C4-2B (cell line): ENCODE measurements around the gene ITPR2.
A peak's percentile ranks its signal among the peaks of the same experiment; 100 is the strongest.

Experiments
- H3K27ac ChIP-seq: fragments of 450-650 bp; 2 replicates; pipeline ENCODE4 v1.5.1; 2017
- ZFX ChIP-seq: fragments of 450-650 bp; IDR thresholded peaks from 2 replicates; pipeline ENCODE4 v1.6.1; 2017
- TF ChIP-seq, protein P1 (sequence below): fragments of 450-650 bp; conservative IDR thresholded peaks from 2 replicates; pipeline ENCODE4 v1.5.1; 2017; ENCODE audit warnings: mild to moderate bottlenecking

Gene ITPR2

GRCh38 chr12:26705851-26706250 is 127.1 kb downstream of the ITPR2 start:
- no peak overlapping the region for H3K27ac ChIP-seq
- TF ChIP-seq ZFX, result no peak
- TF ChIP-seq, protein P1, sequence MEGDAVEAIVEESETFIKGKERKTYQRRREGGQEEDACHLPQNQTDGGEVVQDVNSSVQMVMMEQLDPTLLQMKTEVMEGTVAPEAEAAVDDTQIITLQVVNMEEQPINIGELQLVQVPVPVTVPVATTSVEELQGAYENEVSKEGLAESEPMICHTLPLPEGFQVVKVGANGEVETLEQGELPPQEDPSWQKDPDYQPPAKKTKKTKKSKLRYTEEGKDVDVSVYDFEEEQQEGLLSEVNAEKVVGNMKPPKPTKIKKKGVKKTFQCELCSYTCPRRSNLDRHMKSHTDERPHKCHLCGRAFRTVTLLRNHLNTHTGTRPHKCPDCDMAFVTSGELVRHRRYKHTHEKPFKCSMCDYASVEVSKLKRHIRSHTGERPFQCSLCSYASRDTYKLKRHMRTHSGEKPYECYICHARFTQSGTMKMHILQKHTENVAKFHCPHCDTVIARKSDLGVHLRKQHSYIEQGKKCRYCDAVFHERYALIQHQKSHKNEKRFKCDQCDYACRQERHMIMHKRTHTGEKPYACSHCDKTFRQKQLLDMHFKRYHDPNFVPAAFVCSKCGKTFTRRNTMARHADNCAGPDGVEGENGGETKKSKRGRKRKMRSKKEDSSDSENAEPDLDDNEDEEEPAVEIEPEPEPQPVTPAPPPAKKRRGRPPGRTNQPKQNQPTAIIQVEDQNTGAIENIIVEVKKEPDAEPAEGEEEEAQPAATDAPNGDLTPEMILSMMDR, result no peak

- TF ChIP-seq, protein P1, result no peak
- TF ChIP-seq ZFX, result no peak
- no peak overlapping the region; the same call in 1 of the 2 replicates for H3K27ac ChIP-seq
Measured at GRCh38 chr12:26704684-26705460, 128.1 kb downstream of the ITPR2 start.

- no peak for TF ChIP-seq ZFX
- TF ChIP-seq, protein P1, result no peak
- H3K27ac ChIP-seq, result no peak overlapping the region
Measured at GRCh38 chr12:26704214-26704613, 128.8 kb downstream of the ITPR2 start.

GRCh38 chr12:26702741-26703140 is 130.3 kb downstream of the ITPR2 start:
- TF ChIP-seq, protein P1, result no peak
- TF ChIP-seq ZFX, result no peak
- no peak overlapping the region for H3K27ac ChIP-seq

- TF ChIP-seq, protein P1, result peak; percentile 87
- no peak for TF ChIP-seq ZFX
- H3K27ac ChIP-seq, result no peak overlapping the region
Measured at GRCh38 chr12:26701604-26702215, 131.3 kb downstream of the ITPR2 start.

GRCh38 chr12:26700430-26700829 is 132.6 kb downstream of the ITPR2 start:
- H3K27ac ChIP-seq, result no peak overlapping the region
- TF ChIP-seq ZFX, result no peak
- TF ChIP-seq, protein P1, result no peak

GRCh38 chr12:26699237-26699636 is 133.8 kb downstream of the ITPR2 start:
- no peak for TF ChIP-seq ZFX
- TF ChIP-seq, protein P1, result no peak
- no peak overlapping the region for H3K27ac ChIP-seq
